AG10803 (cell line): ENCODE data around the gene GSTA1.
"Not testable (repeated sequence)": the region's sequence is repeated elsewhere in the genome, so short reads cannot be mapped to it uniquely, and the experiment has no call there.

Experiments used
- DNase-seq: peaks from one replicate; pipeline ENCODE4 v3.0.0; 2010; ENCODE audit warnings: low read depth
- H3K4me3 ChIP-seq: 2 replicates; pipeline ENCODE4 v1.5.1; 2011; ENCODE audit warnings: mild to moderate bottlenecking, low read length, control low read depth
- TF ChIP-seq, protein P1 (sequence below): conservative IDR thresholded peaks from 2 replicates; pipeline ENCODE4 v1.5.1; 2011; ENCODE audit warnings: mild to moderate bottlenecking, low read length, control low read depth, inconsistent platforms

Gene GSTA1

DNA sequence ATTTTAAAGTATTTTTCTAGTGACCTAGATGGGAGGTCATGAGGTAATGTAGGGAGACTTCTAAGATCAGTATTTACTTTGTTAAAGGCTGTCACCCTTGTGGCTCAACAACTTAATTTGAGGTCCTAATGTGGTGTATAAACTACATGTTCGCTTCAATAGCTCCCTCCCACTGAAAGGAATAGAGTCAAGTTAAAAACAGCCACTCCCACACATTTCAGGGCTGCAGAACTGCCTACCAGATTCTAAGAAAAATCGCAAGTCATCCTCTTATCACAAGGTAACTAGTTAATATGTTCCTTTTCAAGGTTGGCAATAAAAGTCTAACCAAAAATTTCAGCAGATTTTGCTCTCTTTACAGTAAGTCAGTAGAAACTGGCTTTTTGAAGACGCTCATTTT, 15.1 kb downstream of the GSTA1 start:
- H3K4me3 ChIP-seq: no peak overlapping the region
- TF ChIP-seq, protein P1, sequence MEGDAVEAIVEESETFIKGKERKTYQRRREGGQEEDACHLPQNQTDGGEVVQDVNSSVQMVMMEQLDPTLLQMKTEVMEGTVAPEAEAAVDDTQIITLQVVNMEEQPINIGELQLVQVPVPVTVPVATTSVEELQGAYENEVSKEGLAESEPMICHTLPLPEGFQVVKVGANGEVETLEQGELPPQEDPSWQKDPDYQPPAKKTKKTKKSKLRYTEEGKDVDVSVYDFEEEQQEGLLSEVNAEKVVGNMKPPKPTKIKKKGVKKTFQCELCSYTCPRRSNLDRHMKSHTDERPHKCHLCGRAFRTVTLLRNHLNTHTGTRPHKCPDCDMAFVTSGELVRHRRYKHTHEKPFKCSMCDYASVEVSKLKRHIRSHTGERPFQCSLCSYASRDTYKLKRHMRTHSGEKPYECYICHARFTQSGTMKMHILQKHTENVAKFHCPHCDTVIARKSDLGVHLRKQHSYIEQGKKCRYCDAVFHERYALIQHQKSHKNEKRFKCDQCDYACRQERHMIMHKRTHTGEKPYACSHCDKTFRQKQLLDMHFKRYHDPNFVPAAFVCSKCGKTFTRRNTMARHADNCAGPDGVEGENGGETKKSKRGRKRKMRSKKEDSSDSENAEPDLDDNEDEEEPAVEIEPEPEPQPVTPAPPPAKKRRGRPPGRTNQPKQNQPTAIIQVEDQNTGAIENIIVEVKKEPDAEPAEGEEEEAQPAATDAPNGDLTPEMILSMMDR: no peak
- no peak for DNase-seq

DNA sequence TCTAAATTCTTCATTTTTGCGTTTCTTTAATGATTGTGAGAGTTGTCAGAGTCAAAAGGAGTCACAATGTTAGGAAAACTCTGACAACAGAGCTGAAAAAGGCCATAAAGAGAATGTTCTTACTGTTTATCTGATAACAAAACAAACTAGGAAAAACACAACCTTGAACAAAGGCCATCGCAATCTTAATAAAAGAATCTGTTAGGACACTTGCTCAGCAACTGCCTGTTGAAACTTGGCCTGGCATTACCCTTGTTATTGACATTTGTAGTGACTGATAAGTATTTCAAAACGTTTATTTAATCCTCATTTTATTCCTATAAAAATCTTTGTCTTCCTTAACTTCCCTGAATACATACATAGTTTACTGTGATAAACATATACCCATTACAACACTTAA, 15.7 kb downstream of the GSTA1 start:
- no peak for DNase-seq
- H3K4me3 ChIP-seq: no peak overlapping the region
- TF ChIP-seq, protein P1: no peak

DNA sequence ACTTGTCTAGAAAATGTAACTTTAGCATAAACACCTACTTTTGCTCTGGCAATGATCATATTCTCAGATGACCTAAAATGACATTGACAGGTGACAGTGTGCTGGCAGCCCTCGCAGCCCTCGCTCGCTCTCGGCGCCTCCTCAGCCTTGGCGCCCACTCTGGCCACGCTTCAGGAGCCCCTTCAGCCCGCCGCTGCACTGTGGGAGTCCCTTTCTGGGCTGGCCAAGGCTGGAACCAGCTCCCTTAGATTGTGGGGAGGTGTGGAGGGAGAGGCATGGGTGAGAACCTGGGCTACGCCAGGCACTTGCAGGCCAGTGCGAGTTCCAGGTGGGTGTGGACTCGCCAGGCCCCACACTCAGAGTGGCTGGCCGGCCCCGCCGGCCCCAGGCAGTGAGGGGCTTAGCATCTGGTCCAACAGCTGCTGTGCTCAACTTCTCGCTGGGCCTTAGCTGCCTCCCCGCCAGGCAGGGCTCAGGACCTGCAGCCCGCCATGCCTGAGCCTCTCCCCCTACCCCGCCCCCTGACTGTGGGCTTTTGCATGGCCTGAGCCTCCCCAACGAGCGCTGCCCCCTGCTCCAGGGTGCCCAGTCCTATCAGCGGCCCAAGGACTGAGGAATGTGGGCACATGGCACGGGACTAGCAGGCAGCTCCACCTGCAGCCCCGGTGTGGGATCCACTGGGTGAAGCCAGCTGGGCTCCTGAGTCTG, 17.2 kb downstream of the GSTA1 start:
- DNase-seq: no peak
- TF ChIP-seq, protein P1: no peak
- no peak overlapping the region for H3K4me3 ChIP-seq

DNA sequence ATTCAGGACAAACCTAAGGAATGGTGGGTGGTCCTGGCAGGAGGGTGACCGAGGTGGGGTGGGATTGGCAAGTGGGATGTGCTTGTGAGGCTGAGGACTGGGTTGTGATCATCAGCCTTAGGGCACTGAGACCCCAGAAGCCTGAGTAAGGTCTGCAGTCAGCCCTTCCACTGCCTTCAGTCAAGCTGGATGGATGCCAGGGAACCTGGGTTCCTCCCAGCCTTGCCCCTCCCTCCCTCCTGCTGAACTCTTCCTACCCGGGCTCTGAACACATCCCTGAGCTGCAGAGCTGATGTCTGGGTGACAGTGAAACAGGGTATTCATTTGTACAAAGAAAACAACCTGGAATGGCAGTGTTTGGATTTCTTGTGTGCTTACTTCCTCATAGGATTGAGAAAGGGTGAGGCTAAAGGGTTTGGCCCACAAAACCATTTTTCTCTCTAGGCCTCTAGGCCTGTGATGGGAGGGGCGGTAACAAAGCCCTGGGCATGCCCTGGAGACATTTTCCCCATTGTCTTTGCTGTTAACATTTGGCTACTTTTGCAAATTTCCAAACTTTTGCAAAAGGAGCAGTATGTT, 20.8 kb downstream of the GSTA1 start:
- DNase-seq, H3K4me3 ChIP-seq: not testable (repeated sequence)

DNA sequence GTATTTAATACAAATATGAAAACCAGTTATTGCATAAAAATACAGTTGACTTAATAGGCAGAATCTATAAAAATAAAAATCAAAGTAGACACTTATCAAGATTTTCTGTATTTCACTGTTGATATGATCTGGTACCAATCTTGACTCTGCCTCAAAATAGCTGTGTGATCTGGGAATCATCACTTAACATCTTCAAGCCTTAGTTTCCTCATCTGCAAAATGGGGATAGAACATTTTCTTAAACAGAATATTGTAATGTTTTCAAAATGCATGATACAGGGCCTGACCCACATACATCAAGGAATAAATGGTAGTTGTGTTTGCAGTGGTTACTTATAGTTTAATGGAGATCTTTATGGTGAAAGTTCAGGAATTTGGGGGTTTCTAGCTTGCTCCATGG, 21.4 kb downstream of the GSTA1 start:
- DNase-seq, H3K4me3 ChIP-seq: not testable (repeated sequence)

DNA sequence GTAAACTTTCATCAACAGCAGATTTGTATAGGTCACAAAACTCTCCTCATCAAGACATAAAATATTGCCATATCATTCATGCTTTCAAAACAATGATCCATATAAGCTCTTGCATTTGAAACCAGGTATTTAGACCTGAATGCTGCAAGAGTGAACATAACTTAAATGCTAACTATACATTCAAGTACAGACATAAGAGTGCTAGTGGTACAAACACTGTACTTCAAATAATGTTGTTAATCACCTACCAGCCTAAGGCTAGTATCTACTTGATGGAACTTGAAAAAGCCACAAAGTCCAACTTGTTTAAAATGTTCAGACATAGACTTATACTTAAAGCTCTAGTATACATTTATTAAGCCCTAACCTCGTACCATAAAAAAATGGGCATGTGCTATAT, 24.4 kb downstream of the GSTA1 start:
- no peak overlapping the region for H3K4me3 ChIP-seq
- DNase-seq: no peak
- TF ChIP-seq, protein P1: no peak

DNA sequence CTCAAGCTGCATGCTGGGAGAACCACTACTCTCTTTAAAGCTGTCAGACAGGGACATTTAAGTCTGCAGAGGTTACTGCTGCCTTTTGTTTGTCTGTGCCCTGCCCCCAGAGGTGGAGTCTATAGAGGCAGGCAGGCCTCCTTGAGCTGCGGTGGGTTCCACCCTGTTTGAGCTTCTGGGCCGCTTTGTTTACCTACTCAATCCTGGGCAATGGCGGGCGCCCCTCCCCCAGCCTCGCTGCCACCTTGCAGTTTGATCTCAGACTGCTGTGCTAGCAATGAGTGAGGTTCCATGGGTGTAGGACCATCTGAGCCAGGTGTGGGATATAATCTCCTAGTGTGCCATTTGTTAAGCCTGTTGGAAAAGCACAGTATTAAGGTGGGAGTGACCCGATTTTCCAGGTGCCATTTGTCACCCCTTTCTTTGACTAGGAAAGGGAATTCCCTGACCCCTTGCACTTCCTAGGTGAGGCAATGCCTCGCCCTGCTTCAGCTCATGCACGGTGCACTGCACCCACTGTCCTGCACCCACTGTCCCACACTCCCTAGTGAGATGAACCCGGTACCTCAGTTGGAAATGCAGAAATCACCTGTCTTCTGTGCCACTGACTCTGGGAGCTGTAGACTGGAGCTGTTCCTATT, 26.8 kb downstream of the GSTA1 start:
- not testable (repeated sequence) for H3K4me3 ChIP-seq, DNase-seq

DNA sequence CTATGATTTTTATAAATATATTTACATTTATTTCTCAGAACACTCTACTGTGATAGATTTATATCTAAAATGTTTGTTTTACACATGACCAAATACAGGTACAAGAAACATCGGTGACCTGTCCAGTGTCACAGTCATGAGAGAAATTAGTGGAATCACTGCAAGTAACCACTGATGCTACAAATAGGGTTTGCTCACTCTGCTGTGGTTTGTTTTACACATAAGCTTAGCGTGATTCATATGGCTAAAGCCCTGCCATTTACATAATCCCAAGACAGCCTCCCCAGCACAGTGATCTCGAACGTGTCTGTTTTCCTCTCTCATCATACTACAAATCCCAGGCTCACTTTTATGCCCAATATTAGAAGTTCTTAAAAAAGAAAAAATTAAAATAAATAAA, 34.2 kb downstream of the GSTA1 start:
- DNase-seq: peak; percentile 65
- H3K4me3 ChIP-seq: not testable (repeated sequence)

DNA sequence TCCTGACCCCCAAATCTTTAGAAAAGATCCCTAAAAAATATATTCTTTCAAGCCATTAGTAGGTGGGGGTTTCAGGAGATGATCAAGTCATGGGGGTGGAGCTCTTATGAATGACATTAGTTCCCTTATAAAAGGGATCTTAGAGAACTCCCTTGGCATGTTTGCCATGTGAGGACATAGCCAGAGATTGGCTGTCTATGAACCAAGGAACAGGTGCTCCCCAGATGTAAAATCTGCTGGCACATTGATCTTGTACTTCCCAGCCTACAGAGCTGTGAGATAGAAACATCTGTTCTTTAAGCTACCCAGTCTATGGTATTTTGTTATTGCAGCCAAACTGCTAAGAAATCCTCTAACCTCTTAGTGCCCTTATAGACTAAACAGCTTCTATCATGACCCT, 36.0 kb downstream of the GSTA1 start:
- not testable (repeated sequence) for H3K4me3 ChIP-seq
- peak; percentile 70 for DNase-seq

DNA sequence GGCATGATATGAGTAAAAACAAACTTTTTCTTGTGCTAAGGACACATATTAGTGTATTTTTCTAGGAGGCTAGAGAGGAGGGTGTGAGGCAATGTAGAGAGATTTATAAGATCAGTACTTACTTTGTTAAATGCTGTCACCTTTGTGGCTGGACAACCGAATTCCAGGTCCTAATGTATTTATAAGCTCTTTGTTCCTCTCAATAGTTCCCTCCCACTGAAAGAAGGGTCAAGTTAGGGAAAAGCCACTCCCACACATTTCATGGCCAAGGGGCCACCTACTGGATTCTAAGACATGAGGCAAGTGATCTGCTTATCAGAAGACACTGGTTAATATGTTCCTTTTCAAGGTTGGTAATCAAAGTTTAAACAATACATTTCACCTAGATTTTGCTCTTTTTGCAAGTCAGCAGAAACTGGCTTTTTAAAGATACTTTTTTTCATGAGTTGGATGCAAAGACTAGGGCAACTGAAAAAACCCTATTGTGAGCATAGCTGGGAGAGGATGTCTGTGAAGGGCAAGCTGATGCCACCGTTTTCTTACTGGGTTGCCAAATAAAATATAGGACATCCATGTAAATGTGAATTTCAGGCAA, 40.2 kb downstream of the GSTA1 start, which contains the start of gene GSTA2:
TSS of gene GSTA2 (minus strand) at position 154 of the 595 bp plus-strand sequence. CDS start 5,528 bp downstream, outside the sequence.
- not testable (repeated sequence) for DNase-seq, H3K4me3 ChIP-seq

DNA sequence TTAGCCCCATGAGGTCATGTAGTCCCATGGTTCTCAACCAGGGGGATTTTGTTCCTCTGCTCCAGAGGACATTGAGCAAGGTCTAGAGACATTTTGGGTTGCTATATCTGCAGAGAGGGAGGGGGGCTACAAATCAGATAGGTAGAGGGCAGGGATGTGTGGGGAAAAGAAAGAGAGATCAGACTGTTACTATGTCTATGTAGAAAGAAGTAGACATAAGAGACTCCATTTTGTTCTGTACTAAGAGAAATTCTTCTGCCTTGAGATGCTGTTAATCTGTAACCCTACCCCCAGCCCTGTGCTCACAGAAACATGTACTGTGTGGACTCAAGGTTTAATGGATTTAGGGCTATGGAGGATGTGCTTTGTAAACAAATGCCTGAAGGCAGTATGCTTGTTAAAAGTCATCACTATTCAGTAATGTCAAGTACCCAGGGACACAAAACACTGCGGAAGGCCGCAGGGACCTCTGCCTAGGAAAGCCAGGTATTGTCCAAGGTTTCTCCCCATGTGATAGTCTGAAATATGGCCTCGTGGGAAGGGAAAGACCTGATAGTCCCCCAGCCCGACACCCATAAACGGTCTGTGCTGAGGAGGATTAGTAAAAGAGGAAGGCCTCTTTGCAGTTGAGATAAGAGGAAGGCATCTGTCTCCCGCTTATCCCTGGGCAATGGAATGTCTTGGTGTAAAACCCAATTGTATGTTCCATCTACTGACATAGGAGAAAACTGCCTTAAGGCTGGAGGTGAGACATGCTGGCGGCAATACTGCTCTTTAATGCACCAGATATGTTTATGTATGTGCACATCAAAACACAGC, 41.7 kb downstream of the GSTA1 start:
- not testable (repeated sequence) for H3K4me3 ChIP-seq, DNase-seq
